ENCODE results near the gene IBTK.
A peak's percentile ranks its signal among the peaks of the same experiment; 100 is the strongest.

IBTK gene

DNA sequence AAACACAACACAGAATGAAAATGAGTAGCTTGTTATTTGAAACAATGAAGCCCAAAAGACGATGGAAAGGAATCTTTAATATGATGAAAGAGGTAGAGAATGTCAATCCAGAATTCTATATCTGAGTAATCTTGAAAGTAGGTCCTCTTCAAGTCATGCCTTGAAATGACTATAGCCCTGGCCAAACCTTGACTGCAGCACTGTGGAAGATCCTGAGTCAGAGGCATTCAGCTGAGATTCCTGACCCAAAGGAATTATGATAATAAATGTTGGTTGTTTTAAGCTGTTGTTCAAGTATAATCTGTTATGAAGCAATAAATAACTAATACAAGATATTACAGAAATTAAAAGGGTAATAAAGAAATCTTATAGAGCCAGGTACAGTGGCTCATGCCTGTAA is 64.8 kb downstream of the IBTK start:
- TF ChIP-seq, protein P1, sequence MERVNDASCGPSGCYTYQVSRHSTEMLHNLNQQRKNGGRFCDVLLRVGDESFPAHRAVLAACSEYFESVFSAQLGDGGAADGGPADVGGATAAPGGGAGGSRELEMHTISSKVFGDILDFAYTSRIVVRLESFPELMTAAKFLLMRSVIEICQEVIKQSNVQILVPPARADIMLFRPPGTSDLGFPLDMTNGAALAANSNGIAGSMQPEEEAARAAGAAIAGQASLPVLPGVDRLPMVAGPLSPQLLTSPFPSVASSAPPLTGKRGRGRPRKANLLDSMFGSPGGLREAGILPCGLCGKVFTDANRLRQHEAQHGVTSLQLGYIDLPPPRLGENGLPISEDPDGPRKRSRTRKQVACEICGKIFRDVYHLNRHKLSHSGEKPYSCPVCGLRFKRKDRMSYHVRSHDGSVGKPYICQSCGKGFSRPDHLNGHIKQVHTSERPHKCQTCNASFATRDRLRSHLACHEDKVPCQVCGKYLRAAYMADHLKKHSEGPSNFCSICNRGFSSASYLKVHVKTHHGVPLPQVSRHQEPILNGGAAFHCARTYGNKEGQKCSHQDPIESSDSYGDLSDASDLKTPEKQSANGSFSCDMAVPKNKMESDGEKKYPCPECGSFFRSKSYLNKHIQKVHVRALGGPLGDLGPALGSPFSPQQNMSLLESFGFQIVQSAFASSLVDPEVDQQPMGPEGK (CRISPR knock-in tag; IDR thresholded peaks at IDR 0.05; ENCODE audit: borderline replicate concordance), result no peak
- TF ChIP-seq ARNTL (CRISPR knock-in tag; IDR thresholded peaks at IDR 0.05; ENCODE audit: borderline replicate concordance, low read depth) (no peak), BACH2 (CRISPR knock-in tag; IDR thresholded peaks at IDR 0.05; ENCODE audit: borderline replicate concordance) (no peak), PPARA (CRISPR knock-in tag; IDR thresholded peaks at IDR 0.05; ENCODE audit: borderline replicate concordance) (no peak), ZC3H10 (CRISPR knock-in tag; IDR thresholded peaks at IDR 0.05) (no peak), ZNF8 (CRISPR knock-in tag; IDR thresholded peaks at IDR 0.05) (no peak), ZFP30 (CRISPR knock-in tag; IDR thresholded peaks at IDR 0.05) (no peak), ZNF70 (CRISPR knock-in tag; IDR thresholded peaks at IDR 0.05) (no peak), CSDC2 (CRISPR knock-in tag; IDR thresholded peaks at IDR 0.05) (no peak)
- no peak for ATAC-seq

DNA sequence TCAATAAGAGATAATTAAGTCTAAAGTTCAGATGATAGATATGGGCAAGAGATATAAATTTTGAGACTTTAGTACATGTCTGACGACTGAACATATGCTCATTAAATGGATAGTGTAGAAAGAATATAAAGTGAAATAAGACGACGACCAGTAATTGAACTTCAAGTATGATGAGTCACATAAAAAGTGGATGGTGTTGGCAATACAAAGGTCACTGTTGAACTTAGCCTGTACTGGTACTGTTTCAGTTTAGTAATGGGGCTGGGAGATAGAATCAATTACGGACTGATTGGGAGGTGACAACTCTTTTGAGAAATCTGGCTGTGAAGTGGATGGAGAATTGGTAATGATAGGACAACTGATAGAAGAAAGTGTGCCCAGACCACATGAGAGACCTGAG is 68.1 kb downstream of the IBTK start:
- TF ChIP-seq, protein P2, sequence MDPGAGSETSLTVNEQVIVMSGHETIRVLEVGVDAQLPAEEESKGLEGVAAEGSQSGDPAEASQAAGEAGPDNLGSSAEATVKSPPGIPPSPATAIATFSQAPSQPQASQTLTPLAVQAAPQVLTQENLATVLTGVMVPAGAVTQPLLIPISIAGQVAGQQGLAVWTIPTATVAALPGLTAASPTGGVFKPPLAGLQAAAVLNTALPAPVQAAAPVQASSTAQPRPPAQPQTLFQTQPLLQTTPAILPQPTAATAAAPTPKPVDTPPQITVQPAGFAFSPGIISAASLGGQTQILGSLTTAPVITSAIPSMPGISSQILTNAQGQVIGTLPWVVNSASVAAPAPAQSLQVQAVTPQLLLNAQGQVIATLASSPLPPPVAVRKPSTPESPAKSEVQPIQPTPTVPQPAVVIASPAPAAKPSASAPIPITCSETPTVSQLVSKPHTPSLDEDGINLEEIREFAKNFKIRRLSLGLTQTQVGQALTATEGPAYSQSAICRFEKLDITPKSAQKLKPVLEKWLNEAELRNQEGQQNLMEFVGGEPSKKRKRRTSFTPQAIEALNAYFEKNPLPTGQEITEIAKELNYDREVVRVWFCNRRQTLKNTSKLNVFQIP (CRISPR knock-in tag; IDR thresholded peaks at IDR 0.05; ENCODE audit: borderline replicate concordance, low read depth), result no peak
- no peak for TF ChIP-seq RARB (CRISPR knock-in tag; IDR thresholded peaks at IDR 0.05)
- TF ChIP-seq, protein P3, sequence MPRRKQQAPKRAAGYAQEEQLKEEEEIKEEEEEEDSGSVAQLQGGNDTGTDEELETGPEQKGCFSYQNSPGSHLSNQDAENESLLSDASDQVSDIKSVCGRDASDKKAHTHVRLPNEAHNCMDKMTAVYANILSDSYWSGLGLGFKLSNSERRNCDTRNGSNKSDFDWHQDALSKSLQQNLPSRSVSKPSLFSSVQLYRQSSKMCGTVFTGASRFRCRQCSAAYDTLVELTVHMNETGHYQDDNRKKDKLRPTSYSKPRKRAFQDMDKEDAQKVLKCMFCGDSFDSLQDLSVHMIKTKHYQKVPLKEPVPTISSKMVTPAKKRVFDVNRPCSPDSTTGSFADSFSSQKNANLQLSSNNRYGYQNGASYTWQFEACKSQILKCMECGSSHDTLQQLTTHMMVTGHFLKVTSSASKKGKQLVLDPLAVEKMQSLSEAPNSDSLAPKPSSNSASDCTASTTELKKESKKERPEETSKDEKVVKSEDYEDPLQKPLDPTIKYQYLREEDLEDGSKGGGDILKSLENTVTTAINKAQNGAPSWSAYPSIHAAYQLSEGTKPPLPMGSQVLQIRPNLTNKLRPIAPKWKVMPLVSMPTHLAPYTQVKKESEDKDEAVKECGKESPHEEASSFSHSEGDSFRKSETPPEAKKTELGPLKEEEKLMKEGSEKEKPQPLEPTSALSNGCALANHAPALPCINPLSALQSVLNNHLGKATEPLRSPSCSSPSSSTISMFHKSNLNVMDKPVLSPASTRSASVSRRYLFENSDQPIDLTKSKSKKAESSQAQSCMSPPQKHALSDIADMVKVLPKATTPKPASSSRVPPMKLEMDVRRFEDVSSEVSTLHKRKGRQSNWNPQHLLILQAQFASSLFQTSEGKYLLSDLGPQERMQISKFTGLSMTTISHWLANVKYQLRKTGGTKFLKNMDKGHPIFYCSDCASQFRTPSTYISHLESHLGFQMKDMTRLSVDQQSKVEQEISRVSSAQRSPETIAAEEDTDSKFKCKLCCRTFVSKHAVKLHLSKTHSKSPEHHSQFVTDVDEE (CRISPR knock-in tag; IDR thresholded peaks at IDR 0.05), result no peak
- no peak for TF ChIP-seq ISL1 (CRISPR knock-in tag; IDR thresholded peaks at IDR 0.05)
- TF ChIP-seq ARNTL (CRISPR knock-in tag; IDR thresholded peaks at IDR 0.05; ENCODE audit: borderline replicate concordance, low read depth), result no peak
- no peak for TF ChIP-seq ZNF565 (CRISPR knock-in tag; conservative IDR thresholded peaks at IDR 0.05; ENCODE audit: low read depth)
- no peak for ATAC-seq

DNA sequence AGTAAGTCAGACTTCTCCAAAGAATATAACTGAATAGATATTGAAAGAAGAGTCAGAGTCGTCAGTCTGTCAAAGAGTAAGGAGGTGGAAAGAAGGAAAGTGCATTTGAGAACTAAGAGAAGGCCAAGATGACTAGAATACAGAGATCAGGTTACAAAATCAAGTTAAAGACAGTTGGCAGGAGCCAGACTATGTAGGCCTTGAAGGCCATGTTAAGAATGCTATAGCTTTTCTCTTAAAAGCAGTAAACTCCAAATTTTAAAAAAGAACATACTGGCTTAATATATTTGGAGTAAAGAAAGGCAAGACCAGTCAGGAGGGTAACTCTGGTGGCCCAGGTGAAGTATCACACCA is 68.8 kb downstream of the IBTK start:
- peak; percentile 56 for ATAC-seq
- TF ChIP-seq PPARA (CRISPR knock-in tag; IDR thresholded peaks at IDR 0.05; ENCODE audit: borderline replicate concordance) (no peak), OSR1 (CRISPR knock-in tag; IDR thresholded peaks at IDR 0.05) (no peak), TOX (CRISPR knock-in tag; IDR thresholded peaks at IDR 0.05; ENCODE audit: borderline replicate concordance) (no peak), ZFP30 (CRISPR knock-in tag; IDR thresholded peaks at IDR 0.05) (no peak), ZNF8 (CRISPR knock-in tag; IDR thresholded peaks at IDR 0.05) (no peak), ESRRG (CRISPR knock-in tag; IDR thresholded peaks at IDR 0.05) (no peak), ZFP3 (CRISPR knock-in tag; IDR thresholded peaks at IDR 0.05) (no peak), ARNTL (CRISPR knock-in tag; IDR thresholded peaks at IDR 0.05; ENCODE audit: borderline replicate concordance, low read depth) (no peak), TCF4 (CRISPR knock-in tag; IDR thresholded peaks at IDR 0.05; ENCODE audit: borderline replicate concordance) (no peak), CSDC2 (CRISPR knock-in tag; IDR thresholded peaks at IDR 0.05) (no peak), ZC3H10 (CRISPR knock-in tag; IDR thresholded peaks at IDR 0.05) (no peak), ZNF565 (CRISPR knock-in tag; conservative IDR thresholded peaks at IDR 0.05; ENCODE audit: low read depth) (no peak), ISL1 (CRISPR knock-in tag; IDR thresholded peaks at IDR 0.05) (no peak)
- TF ChIP-seq, protein P2 (CRISPR knock-in tag; IDR thresholded peaks at IDR 0.05; ENCODE audit: borderline replicate concordance, low read depth), result no peak
- TF ChIP-seq, protein P4, sequence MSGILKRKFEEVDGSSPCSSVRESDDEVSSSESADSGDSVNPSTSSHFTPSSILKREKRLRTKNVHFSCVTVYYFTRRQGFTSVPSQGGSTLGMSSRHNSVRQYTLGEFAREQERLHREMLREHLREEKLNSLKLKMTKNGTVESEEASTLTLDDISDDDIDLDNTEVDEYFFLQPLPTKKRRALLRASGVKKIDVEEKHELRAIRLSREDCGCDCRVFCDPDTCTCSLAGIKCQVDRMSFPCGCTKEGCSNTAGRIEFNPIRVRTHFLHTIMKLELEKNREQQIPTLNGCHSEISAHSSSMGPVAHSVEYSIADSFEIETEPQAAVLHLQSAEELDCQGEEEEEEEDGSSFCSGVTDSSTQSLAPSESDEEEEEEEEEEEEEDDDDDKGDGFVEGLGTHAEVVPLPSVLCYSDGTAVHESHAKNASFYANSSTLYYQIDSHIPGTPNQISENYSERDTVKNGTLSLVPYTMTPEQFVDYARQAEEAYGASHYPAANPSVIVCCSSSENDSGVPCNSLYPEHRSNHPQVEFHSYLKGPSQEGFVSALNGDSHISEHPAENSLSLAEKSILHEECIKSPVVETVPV (CRISPR knock-in tag; IDR thresholded peaks at IDR 0.05), result no peak
- TF ChIP-seq, protein P1 (CRISPR knock-in tag; IDR thresholded peaks at IDR 0.05; ENCODE audit: borderline replicate concordance), result no peak
- TF ChIP-seq, protein P5, sequence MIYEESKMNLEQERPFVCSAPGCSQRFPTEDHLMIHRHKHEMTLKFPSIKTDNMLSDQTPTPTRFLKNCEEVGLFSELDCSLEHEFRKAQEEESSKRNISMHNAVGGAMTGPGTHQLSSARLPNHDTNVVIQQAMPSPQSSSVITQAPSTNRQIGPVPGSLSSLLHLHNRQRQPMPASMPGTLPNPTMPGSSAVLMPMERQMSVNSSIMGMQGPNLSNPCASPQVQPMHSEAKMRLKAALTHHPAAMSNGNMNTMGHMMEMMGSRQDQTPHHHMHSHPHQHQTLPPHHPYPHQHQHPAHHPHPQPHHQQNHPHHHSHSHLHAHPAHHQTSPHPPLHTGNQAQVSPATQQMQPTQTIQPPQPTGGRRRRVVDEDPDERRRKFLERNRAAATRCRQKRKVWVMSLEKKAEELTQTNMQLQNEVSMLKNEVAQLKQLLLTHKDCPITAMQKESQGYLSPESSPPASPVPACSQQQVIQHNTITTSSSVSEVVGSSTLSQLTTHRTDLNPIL (CRISPR knock-in tag; IDR thresholded peaks at IDR 0.05; ENCODE audit: low read depth), result no peak
- TF ChIP-seq, protein P3 (CRISPR knock-in tag; IDR thresholded peaks at IDR 0.05), result no peak

Measured in SK-N-SH treated with all-trans-retinoic acid at 6 μM for 48 hours (cell line).